ENCODE results near the gene NRCAM.

GRCh38 chr7:108157606-108158335, 298.5 kb downstream of the NRCAM start:
- TF ChIP-seq, protein P1, sequence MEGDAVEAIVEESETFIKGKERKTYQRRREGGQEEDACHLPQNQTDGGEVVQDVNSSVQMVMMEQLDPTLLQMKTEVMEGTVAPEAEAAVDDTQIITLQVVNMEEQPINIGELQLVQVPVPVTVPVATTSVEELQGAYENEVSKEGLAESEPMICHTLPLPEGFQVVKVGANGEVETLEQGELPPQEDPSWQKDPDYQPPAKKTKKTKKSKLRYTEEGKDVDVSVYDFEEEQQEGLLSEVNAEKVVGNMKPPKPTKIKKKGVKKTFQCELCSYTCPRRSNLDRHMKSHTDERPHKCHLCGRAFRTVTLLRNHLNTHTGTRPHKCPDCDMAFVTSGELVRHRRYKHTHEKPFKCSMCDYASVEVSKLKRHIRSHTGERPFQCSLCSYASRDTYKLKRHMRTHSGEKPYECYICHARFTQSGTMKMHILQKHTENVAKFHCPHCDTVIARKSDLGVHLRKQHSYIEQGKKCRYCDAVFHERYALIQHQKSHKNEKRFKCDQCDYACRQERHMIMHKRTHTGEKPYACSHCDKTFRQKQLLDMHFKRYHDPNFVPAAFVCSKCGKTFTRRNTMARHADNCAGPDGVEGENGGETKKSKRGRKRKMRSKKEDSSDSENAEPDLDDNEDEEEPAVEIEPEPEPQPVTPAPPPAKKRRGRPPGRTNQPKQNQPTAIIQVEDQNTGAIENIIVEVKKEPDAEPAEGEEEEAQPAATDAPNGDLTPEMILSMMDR (IDR thresholded peaks at IDR 0.05), result no peak
- no peak for TF ChIP-seq POLR2AphosphoS5 (IDR thresholded peaks at IDR 0.05; ENCODE audit: insufficient read depth in 1 of 2, low read depth in 1 of 2)

Data from vagina (tissue), 2 donors.